T47D (cell line): Measurements from ENCODE around the gene TMUB1.

ENCODE experiments used
- DNase-seq, 2 experiments: peaks; one replicate each; pipeline versions ENCODE4 v3.0.0 to v3.0.0-alpha.2; 2011 to 2012; ENCODE audit warnings: low read depth in 1 of 2, low spot score in 1 of 2
- JUND ChIP-seq: IDR thresholded peaks from 2 replicates; pipeline ENCODE4 v1.6.1; 2012; ENCODE audit warnings: low read depth
- in situ Hi-C: cut with HindIII; loops from 2 replicates; pipeline ENCODE4 v1.10.0; 2016; ENCODE audit warnings: low sequenced_read_pairs, low pct_unique_long_range_greater_than_20kb

TMUB1 gene

GRCh38 chr7:151125470-151125845, 42.2 kb upstream of the TMUB1 start:
- no peak for DNase-seq
- TF ChIP-seq JUND = no peak
- in situ Hi-C loops = no loop called here

GRCh38 chr7:151124899-151125399, 41.7 kb upstream of the TMUB1 start:
- TF ChIP-seq JUND = no peak
- in situ Hi-C loops = no loop called here

GRCh38 chr7:151124481-151124880, 41.2 kb upstream of the TMUB1 start:
- in situ Hi-C loops = no loop called here
- no peak for TF ChIP-seq JUND
- no peak for DNase-seq

More at GRCh38 chr7:151124899-151125399, 41.7 kb upstream of the TMUB1 start:
- DNase-seq = no peak

- peak; percentile 88 to 98 for DNase-seq
- TF ChIP-seq JUND = no peak
- in situ Hi-C loops = no loop called here
Observed at GRCh38 chr7:151123822-151124464, 40.6 kb upstream of the TMUB1 start.

GRCh38 chr7:151123158-151123821, 40.0 kb upstream of the TMUB1 start:
- in situ Hi-C loops = no loop called here
- TF ChIP-seq JUND = no peak
- DNase-seq = no peak

- no peak for TF ChIP-seq JUND
Observed at GRCh38 chr7:151122796-151123157, 39.5 kb upstream of the TMUB1 start.

GRCh38 chr7:151122276-151122675, 39.0 kb upstream of the TMUB1 start:
- no peak for DNase-seq
- no peak for TF ChIP-seq JUND
- in situ Hi-C loops = no loop called here

More at GRCh38 chr7:151122796-151123157, 39.5 kb upstream of the TMUB1 start:
- in situ Hi-C loops = no loop called here
- no peak for DNase-seq

GRCh38 chr7:151121380-151122170, 38.3 kb upstream of the TMUB1 start:
- TF ChIP-seq JUND = no peak
- in situ Hi-C loops = no loop called here
- DNase-seq = no peak

GRCh38 chr7:151120896-151121295, 37.6 kb upstream of the TMUB1 start:
- in situ Hi-C loops = no loop called here
- no peak for DNase-seq
- TF ChIP-seq JUND = no peak

- in situ Hi-C loops = no loop called here
- TF ChIP-seq JUND = no peak
- no peak for DNase-seq
Observed at GRCh38 chr7:151119902-151120301, 36.6 kb upstream of the TMUB1 start.

- TF ChIP-seq JUND = no peak
- in situ Hi-C loops = no loop called here
- DNase-seq = no peak
Observed at GRCh38 chr7:151119055-151119415, 35.7 kb upstream of the TMUB1 start.

GRCh38 chr7:151118108-151119054, 35.1 kb upstream of the TMUB1 start:
- no peak for TF ChIP-seq JUND
- in situ Hi-C loops = no loop called here
- no peak for DNase-seq
